GM19455 (cell line): Measurements from ENCODE around the gene SPART.
"Not testable (repeated sequence)": the region's sequence is repeated elsewhere in the genome, so short reads cannot be mapped to it uniquely, and the experiment has no call there.

Source experiments
- ATAC-seq: cut with Tn5 transposase; IDR thresholded peaks from one replicate; pipeline ENCODE4 v1.9.1; 2021; ENCODE audit not compliant: unreplicated experiment

Gene SPART

GRCh38 chr13:36355632-36356031 lies 9.4 kb upstream of the SPART start:
- no peak for ATAC-seq

DNA sequence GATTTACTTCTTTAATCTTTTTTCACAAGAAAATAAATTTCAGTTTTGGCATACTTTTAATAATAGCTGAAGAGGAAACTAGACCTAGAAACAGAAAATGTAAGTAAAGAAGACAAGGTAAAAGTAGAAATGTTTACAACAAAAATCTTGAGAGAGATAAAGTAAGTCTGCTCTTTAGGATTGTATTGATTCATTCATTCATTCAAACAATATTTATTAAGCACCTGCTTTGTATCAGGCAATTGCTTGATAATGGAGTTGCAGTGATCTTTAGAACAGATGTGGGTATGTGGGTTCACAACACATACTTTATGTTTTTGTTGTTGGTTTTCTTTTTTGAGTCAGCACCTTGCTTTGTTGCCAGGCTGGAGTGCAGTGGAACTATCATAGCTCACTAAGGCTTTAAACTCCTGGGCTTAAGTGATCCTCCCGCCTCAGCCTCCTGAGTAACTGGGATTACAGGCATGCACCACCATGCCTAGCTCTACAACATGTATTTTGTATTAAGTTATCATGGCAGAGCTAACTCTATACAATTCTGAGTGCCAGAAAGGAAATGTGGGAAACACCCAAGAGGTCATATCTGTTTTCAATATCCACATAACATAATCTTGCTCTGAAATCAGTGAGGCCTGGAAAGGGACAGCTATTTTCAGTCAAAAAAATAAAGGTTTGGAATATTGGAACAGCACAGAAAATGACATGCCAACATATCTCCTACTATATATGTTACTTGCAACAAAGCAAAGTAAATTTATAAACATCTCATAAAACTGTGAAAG lies 8.8 kb upstream of the SPART start:
- ATAC-seq, result no peak

DNA sequence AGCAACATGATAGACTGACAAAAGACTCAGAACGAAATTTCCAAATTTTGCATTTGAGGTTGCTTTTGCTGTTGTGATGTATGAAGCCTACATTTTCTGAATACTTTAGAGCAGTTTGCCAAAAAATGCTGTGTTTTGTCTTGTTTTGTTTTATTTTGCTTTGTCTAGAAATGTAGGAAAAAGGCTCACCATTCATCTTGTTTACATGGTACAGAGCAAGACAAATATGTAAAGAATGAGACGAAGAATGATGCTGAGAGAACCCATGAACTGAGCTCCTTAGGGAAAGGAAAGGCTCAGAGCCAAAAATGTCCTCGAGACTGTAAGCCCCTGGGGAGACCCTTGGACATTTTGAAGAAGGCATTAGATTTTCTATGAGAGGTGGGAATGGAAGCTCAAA lies 6.8 kb upstream of the SPART start:
- no peak for ATAC-seq

- no peak for ATAC-seq
Observed at GRCh38 chr13:36352350-36352749, 6.2 kb upstream of the SPART start.

- no peak for ATAC-seq
Observed at GRCh38 chr13:36347531-36348210, 1.5 kb upstream of the SPART start.

DNA sequence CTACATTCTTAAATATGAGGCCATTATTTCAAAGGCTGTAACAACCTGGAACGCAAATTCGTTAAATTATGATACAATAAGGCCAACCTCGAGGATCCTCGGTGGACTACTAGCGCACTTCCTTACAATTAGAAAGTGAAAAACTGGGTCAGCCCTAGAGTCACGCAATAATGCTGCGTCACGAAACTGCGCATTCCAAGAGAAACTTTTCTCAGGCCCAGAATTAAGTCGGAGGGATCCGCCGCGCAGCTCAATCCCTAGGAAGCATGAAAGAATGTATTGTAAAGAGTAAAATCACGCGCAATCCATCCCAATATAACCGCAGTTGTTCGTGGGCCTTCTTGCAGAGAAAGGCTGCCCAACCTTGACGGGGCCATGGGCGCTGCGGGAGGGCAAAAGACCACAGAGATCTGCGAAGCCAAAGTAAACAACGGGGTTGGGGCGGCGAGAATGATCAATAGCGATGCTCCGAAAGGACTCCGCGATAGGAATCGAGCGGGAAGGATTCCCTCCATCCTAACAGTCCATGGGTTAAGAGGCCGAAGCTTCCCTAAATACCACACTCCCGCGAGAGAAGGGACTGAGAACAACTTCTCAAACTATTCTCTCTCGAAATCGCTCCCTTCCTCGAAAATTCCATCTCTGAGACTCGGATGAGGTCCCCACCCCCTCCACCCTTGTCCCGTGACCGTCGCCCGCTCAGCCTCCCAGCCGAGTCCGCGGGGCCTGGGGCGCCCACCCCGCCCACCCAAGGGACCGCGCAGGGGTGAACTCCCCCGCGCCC lies 564 bp downstream of the SPART start:
- no peak for ATAC-seq

- no peak for ATAC-seq
Observed at GRCh38 chr13:36344886-36345437, 1.2 kb downstream of the SPART start.

DNA sequence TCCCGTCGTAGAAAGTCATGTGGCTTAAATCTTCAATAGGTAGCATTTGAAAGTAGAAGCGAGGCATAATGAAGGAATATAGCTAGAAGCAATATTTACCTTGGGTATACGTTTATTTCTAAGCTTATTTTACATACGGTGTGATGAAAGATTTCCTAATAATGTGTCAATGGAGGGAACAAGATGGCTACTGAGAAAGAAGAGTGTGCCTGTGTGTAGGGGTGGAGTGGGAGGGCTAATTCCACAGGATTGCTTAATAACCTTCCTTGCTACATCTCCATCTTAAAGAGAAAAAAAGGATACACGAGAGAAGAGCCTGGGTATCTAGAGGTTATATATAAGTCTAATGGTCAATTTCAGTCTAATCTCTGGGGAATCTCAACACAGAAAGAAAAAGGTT lies 2.0 kb downstream of the SPART start:
- no peak for ATAC-seq

GRCh38 chr13:36343766-36344165 lies 2.4 kb downstream of the SPART start:
- no peak for ATAC-seq

DNA sequence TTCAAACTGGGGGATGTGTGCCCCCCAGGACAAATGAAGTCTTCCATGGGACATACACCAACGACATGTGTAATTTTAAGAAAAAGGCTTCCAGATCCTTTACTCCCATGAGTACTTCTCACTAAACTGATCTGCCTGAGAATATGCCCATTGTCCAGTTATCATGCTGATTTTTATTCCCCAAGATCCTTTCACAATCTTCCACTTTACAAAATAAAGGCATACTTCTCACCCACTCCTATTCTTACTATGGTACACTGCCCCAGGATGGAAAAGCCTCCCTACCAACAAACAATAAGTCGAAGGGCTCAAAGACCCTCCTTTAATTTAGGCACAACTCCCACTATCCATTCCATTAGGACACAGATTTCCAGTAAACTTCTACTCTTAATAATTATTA lies 3.5 kb downstream of the SPART start:
- ATAC-seq, result no peak

DNA sequence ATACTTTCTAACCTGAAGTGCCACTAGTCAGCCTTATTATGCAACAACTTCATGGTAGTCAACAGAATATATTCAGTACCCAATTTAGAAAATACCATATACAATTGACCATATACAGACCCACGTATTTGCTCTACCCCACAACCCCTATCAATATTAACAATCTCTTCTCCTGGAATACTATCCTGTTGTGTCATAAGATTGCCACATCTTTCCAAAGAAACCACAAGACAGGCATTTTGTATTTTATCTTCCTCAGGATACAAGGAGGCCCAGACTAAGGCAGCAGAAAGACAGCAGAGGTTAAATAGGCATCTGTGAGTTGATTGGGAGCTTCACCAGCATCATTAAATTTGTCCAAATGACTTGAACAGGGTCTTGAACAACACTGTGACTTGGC lies 4.5 kb downstream of the SPART start:
- ATAC-seq, result no peak

- ATAC-seq, result no peak
Observed at GRCh38 chr13:36339600-36340155, 6.5 kb downstream of the SPART start.

DNA sequence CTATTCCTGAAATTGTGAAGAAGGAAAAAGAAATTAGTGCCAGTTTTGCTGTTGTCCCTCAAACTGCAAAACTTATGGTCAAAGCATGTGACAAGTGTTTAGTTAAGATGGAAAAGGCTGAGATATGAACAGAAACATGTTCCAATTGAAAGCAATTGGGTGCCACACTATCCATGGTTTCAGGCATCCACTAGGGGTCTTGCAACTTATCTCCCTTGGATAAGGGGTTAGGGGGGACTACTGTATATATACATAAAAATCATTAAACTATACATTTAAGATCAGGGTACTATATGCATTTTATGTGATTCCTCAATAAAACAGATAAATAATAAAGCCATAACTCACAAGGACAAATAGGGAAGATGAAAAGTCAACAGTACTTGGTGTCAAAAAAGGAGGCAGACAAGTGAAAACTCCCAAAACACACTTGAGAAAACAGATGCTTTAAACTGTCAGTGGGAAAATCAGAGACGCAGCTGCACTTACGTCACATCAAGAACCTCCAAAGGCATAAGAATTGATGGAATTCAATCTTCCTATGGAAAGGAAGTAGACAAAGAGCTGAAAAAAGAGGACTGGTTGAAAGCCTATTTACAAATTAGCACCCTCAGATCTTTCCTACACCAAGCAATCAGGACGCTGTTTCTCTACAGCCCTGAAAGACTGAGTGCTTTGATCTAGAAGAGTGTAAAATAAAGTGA lies 8.1 kb downstream of the SPART start:
- ATAC-seq, result no peak

DNA sequence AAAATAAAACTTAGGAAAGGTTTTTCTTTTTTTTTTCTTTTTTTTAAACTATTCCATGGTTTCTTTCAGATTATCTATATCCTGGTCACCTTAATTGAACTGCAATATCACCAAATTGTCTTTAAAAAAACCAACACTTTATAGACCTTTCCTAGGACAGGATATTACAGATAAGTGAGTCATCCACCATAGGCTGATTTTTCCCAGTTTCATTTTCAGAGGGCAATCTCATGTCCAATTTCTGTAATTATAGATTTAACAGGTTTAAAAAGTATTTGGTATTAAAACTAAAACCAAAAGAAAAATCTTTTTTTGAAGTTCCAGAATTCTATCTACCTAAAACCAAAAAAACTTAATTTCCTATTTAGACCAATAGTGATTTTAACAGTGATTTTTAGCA lies 13.2 kb downstream of the SPART start:
- no peak for ATAC-seq

DNA sequence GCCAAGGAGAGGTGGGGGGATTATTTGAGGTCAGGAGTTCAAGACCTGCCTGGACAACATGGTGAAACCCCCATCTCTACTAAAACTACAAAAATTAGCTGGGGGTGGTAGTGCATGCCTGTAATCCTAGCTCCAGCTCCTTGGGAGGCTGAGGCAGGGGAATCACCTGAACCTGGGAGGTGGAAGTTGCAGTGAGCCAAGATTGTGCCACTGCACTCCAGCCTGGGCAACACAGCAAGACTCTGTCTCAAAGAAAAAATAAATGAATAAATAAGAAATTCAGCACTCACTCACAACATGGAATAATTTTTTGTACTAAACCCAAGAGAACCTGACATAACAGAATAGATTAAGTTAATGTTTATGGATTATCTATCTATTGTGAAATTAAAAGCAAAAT lies 13.9 kb downstream of the SPART start:
- ATAC-seq, result not testable (repeated sequence)

DNA sequence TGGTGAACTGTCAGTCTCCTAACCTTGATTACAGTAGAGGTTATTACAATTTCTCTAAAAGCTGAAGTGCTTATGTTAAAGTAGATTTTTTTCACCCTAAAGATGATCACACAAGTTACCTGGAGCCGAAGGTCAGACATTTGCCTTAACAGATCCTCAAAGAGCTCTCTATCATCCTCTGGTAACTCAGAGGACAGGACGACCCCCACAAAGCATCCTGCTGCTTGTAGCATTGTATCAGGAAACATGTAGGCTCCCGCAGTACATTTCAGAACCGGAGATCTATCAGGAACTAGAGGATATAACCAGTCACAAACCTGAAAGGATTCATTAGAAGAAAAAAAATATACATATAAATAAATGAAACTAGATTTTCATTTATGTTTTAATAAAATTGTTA lies 14.9 kb downstream of the SPART start:
- ATAC-seq, result no peak

GRCh38 chr13:36329361-36329760 lies 16.8 kb downstream of the SPART start:
- ATAC-seq, result no peak

- no peak for ATAC-seq
Observed at GRCh38 chr13:36328821-36329220, 17.4 kb downstream of the SPART start.

DNA sequence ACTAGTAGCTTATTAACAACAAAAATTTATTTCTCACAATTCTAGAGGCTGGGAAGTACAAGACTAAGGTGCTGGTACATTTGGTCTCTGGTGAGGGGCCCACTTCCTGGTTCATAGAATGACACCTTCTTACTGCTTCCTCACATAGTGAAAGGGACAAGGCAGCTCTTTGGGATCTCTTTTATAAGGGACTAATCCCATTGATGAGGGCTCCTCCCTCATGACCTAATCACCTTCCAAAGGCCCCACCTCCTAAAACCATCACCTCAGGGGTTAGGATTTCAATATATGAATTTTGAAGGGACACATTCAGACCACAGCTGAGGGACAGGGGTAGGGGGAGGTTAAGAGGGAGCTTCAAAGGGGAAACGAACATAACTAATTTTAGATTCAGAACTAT lies 20.3 kb downstream of the SPART start:
- no peak for ATAC-seq

DNA sequence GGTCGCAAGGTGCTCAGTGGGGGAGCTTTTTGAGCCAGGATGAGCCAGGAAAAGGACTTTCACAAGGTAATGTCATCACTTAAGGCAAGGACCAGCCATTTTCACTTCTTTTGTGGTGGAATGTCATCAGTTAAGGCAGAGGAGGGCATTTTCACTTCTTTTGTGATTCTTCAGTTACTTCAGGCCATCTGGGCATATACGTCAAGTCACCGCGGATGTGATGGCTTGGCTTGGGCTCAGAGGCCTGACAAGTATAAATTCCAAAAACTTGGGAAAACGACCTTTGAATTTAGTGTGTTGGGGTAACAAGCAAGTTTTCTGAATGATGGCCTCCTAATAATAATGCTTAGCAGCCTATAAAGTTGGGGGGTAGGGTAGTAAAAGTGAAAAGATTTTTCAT lies 21.3 kb downstream of the SPART start:
- not testable (repeated sequence) for ATAC-seq
